Measurements from ENCODE around the gene PCSK1N.

- no peak for TF ChIP-seq CTCF (IDR thresholded peaks at IDR 0.05)
- TF ChIP-seq POLR2A (IDR thresholded peaks at IDR 0.05) = no peak
These were observed 6.2 kb downstream of the PCSK1N start for GRCh38 chrX:48829016-48829735.

Measured in thyroid gland (tissue), 4 donors.